Skeletal muscle tissue (tissue), 4 donors: ENCODE data around the gene ARFGEF3. TPM values are rescaled to one million over a fixed set of nuclear protein-coding genes. Genes with fewer than 3 reads are reported as not detected.

ENCODE experiments used
- H3K27ac ChIP-seq: one replicate; pipeline ENCODE4 v1.7.0; 2013; ENCODE audit warnings: mild to moderate bottlenecking, low read depth, low read length, inconsistent platforms
- H3K27me3 ChIP-seq, 3 donors: one replicate each; pipeline ENCODE4 v1.7.0; 2013; ENCODE audit warnings: low read length in 3 of 3; ENCODE audit not compliant: control insufficient read depth in 3 of 3, insufficient read depth in 3 of 3
- H3K36me3 ChIP-seq, 3 donors: one replicate each; pipeline ENCODE4 v1.7.0; 2013; ENCODE audit warnings: low read length in 3 of 3; ENCODE audit not compliant: control insufficient read depth in 3 of 3, insufficient read depth in 3 of 3
- H3K4me1 ChIP-seq, 3 donors: one replicate each; pipeline ENCODE4 v1.7.0; 2013; ENCODE audit warnings: low read length in 3 of 3, mild to moderate bottlenecking in 3 of 3; ENCODE audit not compliant: control insufficient read depth in 3 of 3, insufficient read depth in 3 of 3
- H3K4me3 ChIP-seq, 3 donors: one replicate each; pipeline ENCODE4 v1.7.0; 2013; ENCODE audit warnings: low read length in 3 of 3
- H3K9ac ChIP-seq, 3 donors: one replicate each; pipeline ENCODE4 v1.7.0; 2013; ENCODE audit warnings: low read length in 3 of 3, mild to moderate bottlenecking in 3 of 3, moderate library complexity in 2 of 3, low read depth in 1 of 3
- H3K9me3 ChIP-seq, 3 donors: one replicate each; pipeline ENCODE4 v1.7.0; 2013; ENCODE audit warnings: low read length in 3 of 3; ENCODE audit not compliant: control insufficient read depth in 3 of 3
- total RNA-seq: library from RNA; depleted of rRNA; stranded (reverse); fragments of >200 nt; gene quantifications from one replicate; pipeline ENCODE4 v1.2.3, GENCODE V29; 2014
- donor health status: Osteomylitis.

ARFGEF3 gene
- total RNA-seq, 1 donor from 2014 or later, result 1.0 TPM

DNA sequence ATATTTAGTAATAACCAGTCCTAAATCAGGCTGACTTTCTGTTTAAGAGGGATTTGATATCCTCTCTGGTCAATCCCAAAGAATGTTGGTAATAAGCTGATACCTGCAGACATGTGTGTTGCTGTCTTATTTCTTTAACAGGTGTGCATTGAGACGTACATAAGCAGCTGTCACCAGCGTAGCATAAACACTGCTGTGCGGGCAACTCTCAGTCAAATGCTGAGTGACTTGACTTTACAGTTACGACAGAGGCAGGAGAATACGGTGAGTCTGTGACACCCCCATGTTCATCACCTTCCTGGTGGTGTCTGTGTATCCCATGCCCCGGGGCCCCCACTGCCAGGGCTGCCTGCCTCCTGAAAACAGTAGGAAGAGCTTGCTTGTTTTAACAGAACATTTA is 76.6 kb downstream of the ARFGEF3 start:
- no peak overlapping the region for H3K9ac ChIP-seq
- no peak overlapping the region for H3K27ac ChIP-seq

DNA sequence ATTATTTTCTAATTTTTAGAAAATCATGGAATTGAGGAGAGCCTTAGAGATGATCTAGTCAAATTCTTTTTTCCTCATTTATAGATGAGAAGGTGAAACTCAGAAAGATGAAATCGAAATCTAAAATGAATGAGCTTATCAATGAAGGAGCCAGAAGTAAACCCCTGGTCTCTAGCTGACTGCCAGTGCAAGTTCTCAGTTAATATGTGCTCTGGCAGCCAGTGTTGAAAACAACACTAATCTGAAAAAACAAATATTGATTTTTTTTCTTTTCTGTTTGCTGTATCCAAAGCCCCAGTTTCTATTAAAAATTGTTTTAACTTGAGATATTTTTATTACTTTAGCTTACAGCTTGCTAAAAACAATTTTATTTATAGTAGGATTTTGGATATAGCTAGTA is 78.0 kb downstream of the ARFGEF3 start:
- Histone ChIP-seq H3K4me3 (no peak overlapping the region), H3K4me1 (no peaks in the 10 kb centered on the region), H3K9ac (no peak overlapping the region), H3K27me3 (peaks cover 0 to 4% (median 2%) of the 10 kb centered on the region in 3 donors), H3K27ac (no peak overlapping the region), H3K36me3 (no peaks in the 10 kb centered on the region), H3K9me3 (no peaks in the 10 kb centered on the region)

More for the DNA sequence above, 76.6 kb downstream of the ARFGEF3 start:
- Histone ChIP-seq H3K36me3 (no peaks in the 10 kb centered on the region), H3K27me3 (peaks cover 0 to 4% (median 2%) of the 10 kb centered on the region in 3 donors), H3K4me3 (no peak overlapping the region), H3K4me1 (no peaks in the 10 kb centered on the region), H3K9me3 (no peaks in the 10 kb centered on the region)

DNA sequence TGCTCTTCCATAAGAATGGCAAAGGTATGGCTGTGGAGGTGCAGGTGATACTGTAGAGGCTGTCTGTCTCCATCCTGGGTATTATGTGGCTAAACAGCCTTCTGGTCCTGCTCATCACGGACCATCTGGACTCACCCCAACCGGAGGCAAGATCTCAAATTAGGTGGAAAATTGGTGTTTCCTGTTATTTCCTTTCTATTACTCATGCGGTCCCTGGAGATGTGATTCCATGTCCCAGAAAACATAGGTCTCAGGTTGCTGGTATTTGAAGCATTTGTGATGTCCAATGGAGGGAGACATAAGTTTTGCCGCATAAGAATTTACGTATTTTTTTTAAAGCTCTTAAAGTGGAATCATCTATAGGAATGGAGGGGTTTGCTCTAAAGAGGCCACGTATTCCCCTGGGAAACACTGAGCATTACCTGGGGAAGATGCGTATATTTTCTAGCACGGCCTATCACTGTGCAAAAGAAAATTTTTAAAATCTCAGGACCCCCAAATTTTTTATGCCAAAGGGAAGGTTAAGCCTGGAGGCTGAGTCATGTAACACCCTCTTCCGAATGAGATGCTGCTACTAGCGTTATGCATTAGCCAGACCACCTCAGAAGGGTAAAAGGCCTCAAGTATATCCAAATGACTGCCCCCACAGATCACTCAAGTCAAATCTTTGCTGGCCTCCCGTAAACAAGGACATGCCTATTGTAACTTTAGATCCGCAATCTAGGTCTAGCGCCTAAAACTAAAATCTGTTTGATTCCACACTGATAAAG is 78.9 kb downstream of the ARFGEF3 start:
- peaks cover 0 to 4% (median 2%) of the 10 kb centered on the region in 3 donors for H3K27me3 ChIP-seq
- no peaks in the 10 kb centered on the region for H3K4me1 ChIP-seq
- no peaks in the 10 kb centered on the region for H3K9me3 ChIP-seq
- H3K9ac ChIP-seq, result no peak overlapping the region
- no peak overlapping the region for H3K4me3 ChIP-seq
- no peak overlapping the region for H3K27ac ChIP-seq
- no peaks in the 10 kb centered on the region for H3K36me3 ChIP-seq

DNA sequence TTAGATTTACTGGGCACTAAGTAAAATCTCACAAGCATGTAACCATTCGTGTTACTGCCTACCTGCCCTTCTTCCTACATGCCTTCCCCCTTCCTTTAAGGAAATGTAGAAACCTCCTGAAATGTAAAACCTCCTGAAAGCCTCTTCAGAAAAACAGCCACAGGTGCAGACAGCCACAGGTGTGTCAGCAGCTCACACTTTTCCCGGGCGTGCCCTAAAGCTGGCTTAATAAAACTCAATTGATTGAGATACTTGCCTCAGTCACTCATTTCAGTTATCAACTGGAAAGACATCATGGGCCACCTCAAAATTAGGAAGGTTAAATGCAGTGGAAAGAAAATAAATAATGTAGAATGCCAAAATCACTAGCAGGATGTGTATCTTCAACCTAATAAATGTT is 79.6 kb downstream of the ARFGEF3 start:
- Histone ChIP-seq H3K36me3 (no peaks in the 10 kb centered on the region), H3K27ac (no peak overlapping the region), H3K9ac (no peak overlapping the region)

DNA sequence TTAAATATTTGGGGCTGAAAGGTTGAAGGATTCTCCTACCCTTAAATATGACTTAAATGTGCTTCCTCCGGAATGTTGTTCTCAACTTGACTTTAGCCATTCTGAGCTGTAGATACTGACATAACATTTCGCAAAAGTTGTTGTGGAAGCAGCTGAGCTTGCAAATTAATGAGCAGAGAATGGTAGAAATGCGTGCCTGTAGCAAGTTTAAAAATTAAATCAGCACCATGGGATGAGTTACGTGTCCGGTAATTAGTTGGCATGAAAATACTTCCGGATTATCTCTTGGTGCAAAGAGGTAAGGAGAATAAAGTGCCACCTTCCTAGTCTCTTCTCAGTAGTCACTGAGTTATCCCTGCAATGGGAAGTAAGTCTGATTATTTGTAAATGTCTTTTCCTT is 80.2 kb downstream of the ARFGEF3 start:
- Histone ChIP-seq H3K9me3 (no peaks in the 10 kb centered on the region), H3K4me1 (no peaks in the 10 kb centered on the region), H3K27ac (no peak overlapping the region), H3K4me3 (no peak overlapping the region), H3K9ac (no peak overlapping the region), H3K27me3 (peaks cover 0 to 4% (median 2%) of the 10 kb centered on the region in 3 donors), H3K36me3 (no peaks in the 10 kb centered on the region)

More for the DNA sequence above, 79.6 kb downstream of the ARFGEF3 start:
- peaks cover 0 to 4% (median 2%) of the 10 kb centered on the region in 3 donors for H3K27me3 ChIP-seq
- H3K9me3 ChIP-seq, result no peaks in the 10 kb centered on the region
- no peaks in the 10 kb centered on the region for H3K4me1 ChIP-seq
- no peak overlapping the region for H3K4me3 ChIP-seq

DNA sequence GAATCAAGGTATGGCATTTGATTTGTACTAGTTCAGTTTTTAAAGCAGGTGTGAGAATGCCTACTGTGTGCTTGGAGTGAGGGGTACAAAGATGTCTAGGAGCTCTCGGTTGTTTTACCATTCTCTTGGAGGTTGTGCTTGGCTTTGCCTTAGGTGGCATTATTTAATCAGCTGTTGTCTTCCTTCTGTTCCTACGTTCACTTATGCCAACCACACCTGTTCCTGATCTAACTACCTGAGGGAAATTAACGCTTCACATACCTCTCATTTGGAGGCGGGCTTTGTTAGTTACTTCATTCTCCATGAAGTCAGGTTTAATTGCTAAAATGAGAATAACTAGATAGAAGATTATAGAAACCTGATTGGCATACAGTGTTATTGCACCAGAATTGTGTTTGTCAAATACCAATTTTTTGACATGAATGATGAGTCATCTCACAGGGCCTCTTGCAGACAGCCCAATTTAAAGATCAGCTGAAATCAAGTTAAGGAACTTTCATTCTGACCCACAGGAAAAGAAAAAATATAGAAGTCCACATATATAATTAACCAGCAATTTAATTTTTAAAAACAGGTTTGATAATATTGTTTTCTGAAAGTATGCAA is 81.4 kb downstream of the ARFGEF3 start:
- Histone ChIP-seq H3K9me3 (no peaks in the 10 kb centered on the region), H3K27me3 (peaks cover 0 to 4% (median 2%) of the 10 kb centered on the region in 3 donors), H3K4me1 (no peaks in the 10 kb centered on the region), H3K27ac (no peak overlapping the region), H3K9ac (no peak overlapping the region), H3K4me3 (no peak overlapping the region), H3K36me3 (no peaks in the 10 kb centered on the region)

DNA sequence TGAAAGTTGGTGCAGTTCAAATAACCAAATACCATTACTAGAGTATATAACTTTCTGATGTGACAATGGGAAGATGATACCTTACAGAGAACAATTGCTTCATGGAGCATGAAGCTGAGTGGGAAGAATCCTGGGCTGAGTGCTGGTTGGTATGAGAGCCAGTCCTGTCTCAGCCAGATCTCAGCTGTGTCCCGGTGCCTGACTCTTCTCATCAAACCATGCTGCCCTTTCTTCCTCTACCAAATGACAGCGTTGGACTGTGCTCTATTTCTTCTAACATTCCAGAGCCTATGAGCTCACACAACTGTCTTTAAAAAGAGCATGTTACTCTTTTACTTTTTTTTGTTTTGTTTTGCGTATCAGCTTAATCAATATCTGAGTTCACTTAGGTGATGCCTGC is 84.0 kb downstream of the ARFGEF3 start:
- Histone ChIP-seq H3K4me1 (no peaks in the 10 kb centered on the region), H3K9ac (no peak overlapping the region)

DNA sequence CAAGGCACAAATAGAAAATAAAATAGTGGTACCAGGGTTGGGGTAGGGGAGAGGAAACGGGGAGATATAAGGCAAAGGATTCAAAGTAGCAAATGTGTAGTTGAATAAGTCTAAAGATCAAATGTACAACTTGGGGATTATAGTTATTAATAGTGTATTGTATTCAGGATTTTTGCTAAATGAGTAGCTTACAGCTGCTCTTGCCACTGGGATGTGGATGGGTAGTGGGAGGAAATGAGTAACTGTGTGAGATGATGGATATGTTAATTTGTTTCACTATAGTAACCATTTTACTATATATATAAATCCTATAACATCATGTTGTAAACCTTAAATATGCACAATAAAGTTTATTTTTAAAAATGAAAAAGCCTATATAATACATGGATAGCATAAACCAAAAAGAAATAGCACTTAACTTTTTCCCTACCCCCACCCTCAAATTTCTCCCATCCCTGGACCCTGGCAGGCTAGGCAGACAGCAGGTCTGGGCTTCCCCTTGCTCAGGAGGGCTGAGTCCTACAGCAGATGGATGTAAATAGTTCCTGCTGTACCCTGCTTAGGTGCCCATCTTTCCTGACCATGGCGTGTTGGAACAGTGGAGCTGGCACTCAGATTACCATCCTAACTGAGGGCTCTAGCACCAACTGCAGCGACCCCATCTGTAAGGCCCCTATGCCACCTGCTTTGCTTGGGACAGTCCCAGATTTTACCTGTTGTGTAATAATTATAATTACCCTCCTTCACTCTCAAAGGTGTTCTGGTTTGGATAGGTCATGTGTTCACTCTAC is 85.1 kb downstream of the ARFGEF3 start:
- no peak overlapping the region for H3K9ac ChIP-seq
- no peak overlapping the region for H3K4me3 ChIP-seq
- H3K9me3 ChIP-seq, result no peaks in the 10 kb centered on the region
- no peak overlapping the region for H3K27ac ChIP-seq
- no peaks in the 10 kb centered on the region for H3K27me3 ChIP-seq
- no peaks in the 10 kb centered on the region for H3K4me1 ChIP-seq
- H3K36me3 ChIP-seq, result no peaks in the 10 kb centered on the region

More for the DNA sequence above, 84.0 kb downstream of the ARFGEF3 start:
- H3K36me3 ChIP-seq, result no peaks in the 10 kb centered on the region
- H3K4me3 ChIP-seq, result no peak overlapping the region
- peaks cover 0 to 2% (median 0%) of the 10 kb centered on the region in 3 donors for H3K27me3 ChIP-seq
- no peaks in the 10 kb centered on the region for H3K9me3 ChIP-seq
- no peak overlapping the region for H3K27ac ChIP-seq

DNA sequence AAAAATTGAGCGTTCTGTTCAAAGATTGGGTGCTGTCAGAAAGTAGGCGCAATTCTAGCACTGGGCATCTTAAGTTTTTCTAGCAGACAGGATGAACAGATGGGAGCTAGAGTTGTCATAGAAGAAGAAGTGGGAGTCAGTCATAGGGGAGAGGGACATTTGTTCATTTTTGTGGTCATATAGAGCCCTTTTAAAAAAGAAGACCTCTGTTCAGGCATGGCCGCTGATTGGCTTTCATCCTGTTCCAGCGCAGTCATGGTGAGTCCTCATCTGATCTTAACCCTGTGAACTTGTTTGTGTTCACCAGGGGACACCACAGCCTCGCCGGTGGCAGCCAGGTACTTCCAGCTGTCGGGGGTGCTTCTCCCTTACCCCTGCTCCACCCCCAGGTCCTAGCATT is 86.3 kb downstream of the ARFGEF3 start:
- Histone ChIP-seq H3K27me3 (no peaks in the 10 kb centered on the region), H3K4me3 (no peak overlapping the region), H3K36me3 (no peaks in the 10 kb centered on the region), H3K9ac (no peak overlapping the region), H3K9me3 (no peaks in the 10 kb centered on the region), H3K4me1 (no peaks in the 10 kb centered on the region), H3K27ac (no peak overlapping the region)

DNA sequence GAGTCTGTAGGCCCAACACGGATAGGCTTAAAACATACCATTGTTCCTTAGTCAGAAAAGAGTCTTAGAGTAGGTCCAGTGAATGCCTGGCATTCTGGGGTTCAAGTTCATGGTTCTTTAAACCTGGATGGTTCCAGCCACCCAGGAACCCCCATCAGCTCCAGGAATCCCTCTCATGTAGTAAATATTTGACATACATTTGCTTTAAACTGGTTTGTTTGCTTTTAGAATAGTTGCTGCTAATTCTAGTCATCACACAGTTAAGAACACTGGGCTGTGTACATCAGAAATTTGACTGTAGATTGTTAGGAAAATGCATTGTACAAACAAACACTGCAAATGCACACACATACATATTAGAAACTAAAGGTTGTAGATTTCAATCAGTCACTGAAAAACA is 87.1 kb downstream of the ARFGEF3 start:
- H3K9ac ChIP-seq, result no peak overlapping the region
- no peaks in the 10 kb centered on the region for H3K27me3 ChIP-seq
- H3K9me3 ChIP-seq, result no peaks in the 10 kb centered on the region
- H3K27ac ChIP-seq, result no peak overlapping the region
- no peaks in the 10 kb centered on the region for H3K36me3 ChIP-seq
- no peak overlapping the region for H3K4me3 ChIP-seq
- no peaks in the 10 kb centered on the region for H3K4me1 ChIP-seq
